Measurements from ENCODE around the gene SELL.
A peak's percentile ranks its signal among the peaks of the same experiment; 100 is the strongest.
"Not testable (repeated sequence)": the region's sequence is repeated elsewhere in the genome, so short reads cannot be mapped to it uniquely, and the experiment has no call there.

Gene SELL

GRCh38 chr1:169680377-169681019 is 30.9 kb downstream of the SELL start (continued):
- TF ChIP-seq ZSCAN18 (tag by site-specific recombination; IDR thresholded peaks at IDR 0.05) = no peak

GRCh38 chr1:169679692-169680091 is 31.7 kb downstream of the SELL start:
- ChIA-PET POLR2A (no interaction called here), CTCF (no interaction called here)
- no peak for TF ChIP-seq ZNF175 (tag by site-specific recombination; IDR thresholded peaks at IDR 0.05)
- TF ChIP-seq ZSCAN30 (tag by site-specific recombination; IDR thresholded peaks at IDR 0.05) = no peak
- TF ChIP-seq GLI4 (tag by site-specific recombination; IDR thresholded peaks at IDR 0.05) = no peak
- TF ChIP-seq ZNF843 (tag by site-specific recombination; IDR thresholded peaks at IDR 0.05) = no peak
- no peak for TF ChIP-seq ZNF140 (tag by site-specific recombination; IDR thresholded peaks at IDR 0.05)
- Histone ChIP-seq H3K4me3 (ENCODE audit: low read depth, low read length) (no peak overlapping the region), H3K36me3 (ENCODE audit: control insufficient read depth in 2 of 2, insufficient read depth in 1 of 2, low read length in 2 of 2) (no peaks in the 10 kb centered on the region), H3K27ac (ENCODE audit: extremely low read depth, low read depth, low read length) (no peak overlapping the region), H3K4me1 (ENCODE audit: control insufficient read depth, insufficient read depth, low read length) (no peaks in the 10 kb centered on the region; the same call in 1 of the 2 replicates), H3K9me3 (ENCODE audit: control insufficient read depth, insufficient read depth, low read depth, low read length) (no peaks in the 10 kb centered on the region)

- Histone ChIP-seq H3K9me3 (ENCODE audit: control insufficient read depth, insufficient read depth, low read depth, low read length) (no peaks in the 10 kb centered on the region), H3K27ac (ENCODE audit: extremely low read depth, low read depth, low read length) (no peak overlapping the region), H3K4me1 (ENCODE audit: control insufficient read depth, insufficient read depth, low read length) (no peaks in the 10 kb centered on the region; the same call in 1 of the 2 replicates), H3K36me3 (ENCODE audit: control insufficient read depth in 2 of 2, insufficient read depth in 1 of 2, low read length in 2 of 2) (no peaks in the 10 kb centered on the region), H3K4me3 (ENCODE audit: low read depth, low read length) (no peak overlapping the region)
- TF ChIP-seq KLF16 (tag by site-specific recombination; IDR thresholded peaks at IDR 0.05) = no peak
- ChIA-PET CTCF (no interaction called here), POLR2A (no interaction called here)
These were observed 35.4 kb downstream of the SELL start for GRCh38 chr1:169676001-169676400.

- ChIA-PET POLR2A (no interaction called here), CTCF (no interaction called here)
- H3K4me3 ChIP-seq (ENCODE audit: low read depth, low read length) = no peak overlapping the region
- H3K27ac ChIP-seq (ENCODE audit: extremely low read depth, low read depth, low read length) = no peak overlapping the region
- TF ChIP-seq ZNF791 (tag by site-specific recombination; IDR thresholded peaks at IDR 0.05) (no peak), ZNF449 (tag by site-specific recombination; IDR thresholded peaks at IDR 0.05) (no peak), ZNF169 (tag by site-specific recombination; IDR thresholded peaks at IDR 0.05) (no peak), ZNF677 (tag by site-specific recombination; IDR thresholded peaks at IDR 0.05) (no peak)
- no peaks in the 10 kb centered on the region for H3K4me1 ChIP-seq (ENCODE audit: control insufficient read depth, insufficient read depth, low read length)
- H3K9me3 ChIP-seq (ENCODE audit: control insufficient read depth, insufficient read depth, low read depth, low read length) = no peaks in the 10 kb centered on the region
- H3K36me3 ChIP-seq (ENCODE audit: control insufficient read depth in 2 of 2, insufficient read depth in 1 of 2, low read length in 2 of 2) = no peaks in the 10 kb centered on the region
These were observed 40.6 kb downstream of the SELL start for GRCh38 chr1:169670836-169671235.

- H3K36me3 ChIP-seq (ENCODE audit: control insufficient read depth in 2 of 2, insufficient read depth in 1 of 2, low read length in 2 of 2); H3K4me3 ChIP-seq (ENCODE audit: low read depth, low read length); POLR2A ChIA-PET; H3K4me1 ChIP-seq (ENCODE audit: control insufficient read depth, insufficient read depth, low read length); H3K27ac ChIP-seq (ENCODE audit: extremely low read depth, low read depth, low read length); H3K9me3 ChIP-seq (ENCODE audit: control insufficient read depth, insufficient read depth, low read depth, low read length): not testable (repeated sequence)
- CTCF ChIA-PET = interaction anchor here (0.6 kb wide), 1 partner anchor 8 kb away, joined by 3 read pairs; no protein-coding TSS in a partner anchor
- TF ChIP-seq ZNF146 (tag by site-specific recombination; IDR thresholded peaks at IDR 0.05) = peak; percentile 65; the same call in 1 of the 2 replicates
These were observed 41.2 kb downstream of the SELL start for GRCh38 chr1:169670244-169670643.

GRCh38 chr1:169667699-169668596 is 43.5 kb downstream of the SELL start:
- H3K9me3 ChIP-seq (ENCODE audit: control insufficient read depth, insufficient read depth, low read depth, low read length); H3K36me3 ChIP-seq (ENCODE audit: control insufficient read depth in 2 of 2, insufficient read depth in 1 of 2, low read length in 2 of 2); H3K4me3 ChIP-seq (ENCODE audit: low read depth, low read length); H3K4me1 ChIP-seq (ENCODE audit: control insufficient read depth, insufficient read depth, low read length); CTCF ChIA-PET; POLR2A ChIA-PET; H3K27ac ChIP-seq (ENCODE audit: extremely low read depth, low read depth, low read length): not testable (repeated sequence)

GRCh38 chr1:169667227-169667639 is 44.2 kb downstream of the SELL start:
- CTCF ChIA-PET; POLR2A ChIA-PET; H3K27ac ChIP-seq (ENCODE audit: extremely low read depth, low read depth, low read length); H3K4me3 ChIP-seq (ENCODE audit: low read depth, low read length); H3K4me1 ChIP-seq (ENCODE audit: control insufficient read depth, insufficient read depth, low read length); H3K9me3 ChIP-seq (ENCODE audit: control insufficient read depth, insufficient read depth, low read depth, low read length); H3K36me3 ChIP-seq (ENCODE audit: control insufficient read depth in 2 of 2, insufficient read depth in 1 of 2, low read length in 2 of 2): not testable (repeated sequence)

- H3K36me3 ChIP-seq (ENCODE audit: control insufficient read depth in 2 of 2, insufficient read depth in 1 of 2, low read length in 2 of 2); CTCF ChIA-PET; H3K4me3 ChIP-seq (ENCODE audit: low read depth, low read length); H3K27ac ChIP-seq (ENCODE audit: extremely low read depth, low read depth, low read length); POLR2A ChIA-PET; H3K4me1 ChIP-seq (ENCODE audit: control insufficient read depth, insufficient read depth, low read length); H3K9me3 ChIP-seq (ENCODE audit: control insufficient read depth, insufficient read depth, low read depth, low read length): not testable (repeated sequence)
These were observed 48.7 kb downstream of the SELL start for GRCh38 chr1:169662680-169663079.
